Measurements from ENCODE around the gene CXCL16. TPM values are rescaled to one million over a fixed set of nuclear protein-coding genes. Genes with fewer than 3 reads are reported as not detected.

CXCL16 gene
- total and polyA plus RNA-seq, 2 of the 13 experiments (the other 11 are each of a cell fraction or from before 2014, with no cell fraction given) = 9.4 to 101 TPM

GRCh38 chr17:4739122-4740024 lies at the start of gene CXCL16, which contains the start of gene ZMYND15 (continued):
- TF ChIP-seq ZSCAN21 (CRISPR knock-in tag; IDR thresholded peaks at IDR 0.05; ENCODE audit: borderline replicate concordance) (peak; percentile 37; the same call in 1 of the 2 replicates), ZNF558 (CRISPR knock-in tag; IDR thresholded peaks at IDR 0.05; ENCODE audit: borderline replicate concordance) (peak; percentile 82; the same call in 1 of the 2 replicates), NR2F1 (CRISPR knock-in tag; IDR thresholded peaks at IDR 0.05) (no peak), BRCA1 (CRISPR knock-in tag; IDR thresholded peaks at IDR 0.05) (no peak), NFRKB (IDR thresholded peaks at IDR 0.05) (no peak), ZNF780A (CRISPR knock-in tag; IDR thresholded peaks at IDR 0.05) (no peak), MLXIP (CRISPR knock-in tag; IDR thresholded peaks at IDR 0.05; ENCODE audit: borderline replicate concordance) (no peak), ZNF672 (CRISPR knock-in tag; IDR thresholded peaks at IDR 0.05) (no peak), ZNF766 (CRISPR knock-in tag; IDR thresholded peaks at IDR 0.05; ENCODE audit: borderline replicate concordance) (no peak), TAF1 (CRISPR knock-in tag; IDR thresholded peaks at IDR 0.05) (peak; percentile 37; the same call in 1 of the 2 replicates), ZNF451 (CRISPR knock-in tag; IDR thresholded peaks at IDR 0.05) (peak; percentile 2; the same call in 1 of the 2 replicates), ATRX (CRISPR knock-in tag; IDR thresholded peaks at IDR 0.05; ENCODE audit: borderline replicate concordance) (no peak), NAIF1 (CRISPR knock-in tag; IDR thresholded peaks at IDR 0.05; ENCODE audit: borderline replicate concordance) (no peak), ZSCAN12 (CRISPR knock-in tag; IDR thresholded peaks at IDR 0.05) (no peak), SNAPC4 (CRISPR knock-in tag; IDR thresholded peaks at IDR 0.05) (no peak)
- TF ChIP-seq, protein P1, sequence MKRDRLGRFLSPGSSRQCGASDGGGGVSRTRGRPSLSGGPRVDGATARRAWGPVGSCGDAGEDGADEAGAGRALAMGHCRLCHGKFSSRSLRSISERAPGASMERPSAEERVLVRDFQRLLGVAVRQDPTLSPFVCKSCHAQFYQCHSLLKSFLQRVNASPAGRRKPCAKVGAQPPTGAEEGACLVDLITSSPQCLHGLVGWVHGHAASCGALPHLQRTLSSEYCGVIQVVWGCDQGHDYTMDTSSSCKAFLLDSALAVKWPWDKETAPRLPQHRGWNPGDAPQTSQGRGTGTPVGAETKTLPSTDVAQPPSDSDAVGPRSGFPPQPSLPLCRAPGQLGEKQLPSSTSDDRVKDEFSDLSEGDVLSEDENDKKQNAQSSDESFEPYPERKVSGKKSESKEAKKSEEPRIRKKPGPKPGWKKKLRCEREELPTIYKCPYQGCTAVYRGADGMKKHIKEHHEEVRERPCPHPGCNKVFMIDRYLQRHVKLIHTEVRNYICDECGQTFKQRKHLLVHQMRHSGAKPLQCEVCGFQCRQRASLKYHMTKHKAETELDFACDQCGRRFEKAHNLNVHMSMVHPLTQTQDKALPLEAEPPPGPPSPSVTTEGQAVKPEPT (CRISPR knock-in tag; IDR thresholded peaks at IDR 0.05; ENCODE audit: low read depth) = no peak

Measured in HepG2 (cell line).